HFF-Myc (cell line): ENCODE results near the gene AP1M2.
"Not testable (repeated sequence)": the region's sequence is repeated elsewhere in the genome, so short reads cannot be mapped to it uniquely, and the experiment has no call there.

Source experiments
- DNase-seq: peaks from one replicate; pipeline ENCODE4 v3.0.0-alpha.2; 2011; ENCODE audit warnings: low read depth; ENCODE audit errors: extremely low read depth
- H3K4me3 ChIP-seq: replicated peaks from 2 replicates; pipeline ENCODE4 v1.5.1; 2011; ENCODE audit warnings: low read depth, mild to moderate bottlenecking, control low read depth, low read length
- CTCF ChIP-seq: IDR thresholded peaks from 2 replicates; pipeline ENCODE4 v1.5.1; 2012; ENCODE audit warnings: mild to moderate bottlenecking, low read depth, low read length, control low read depth; ENCODE audit errors: missing control alignments

AP1M2 gene

DNA sequence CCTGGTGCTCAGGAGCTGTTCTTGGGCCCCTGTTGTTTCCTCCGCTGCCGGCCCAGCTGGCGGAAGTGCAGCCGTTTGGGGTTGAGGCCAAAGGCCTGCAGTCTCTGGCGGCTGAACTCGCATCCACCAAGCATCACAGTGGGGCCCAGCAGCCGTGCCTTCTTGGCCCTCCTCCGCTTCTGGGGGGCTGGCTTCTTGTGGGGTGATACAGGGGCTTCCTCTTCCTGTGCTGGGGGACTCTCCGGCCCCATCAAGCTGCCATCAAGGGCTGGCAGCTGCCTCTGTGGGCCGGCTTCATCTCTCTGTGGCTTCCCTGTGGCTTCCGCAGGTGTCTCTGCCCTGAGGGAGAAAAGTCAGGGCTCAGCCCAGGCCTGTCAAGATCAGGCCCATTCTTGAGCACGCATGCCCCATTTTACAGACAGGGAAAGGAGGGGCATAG lies 33.1 kb downstream of the AP1M2 start:
- no peak for DNase-seq
- TF ChIP-seq CTCF: no peak
- H3K4me3 ChIP-seq: no peak overlapping the region

DNA sequence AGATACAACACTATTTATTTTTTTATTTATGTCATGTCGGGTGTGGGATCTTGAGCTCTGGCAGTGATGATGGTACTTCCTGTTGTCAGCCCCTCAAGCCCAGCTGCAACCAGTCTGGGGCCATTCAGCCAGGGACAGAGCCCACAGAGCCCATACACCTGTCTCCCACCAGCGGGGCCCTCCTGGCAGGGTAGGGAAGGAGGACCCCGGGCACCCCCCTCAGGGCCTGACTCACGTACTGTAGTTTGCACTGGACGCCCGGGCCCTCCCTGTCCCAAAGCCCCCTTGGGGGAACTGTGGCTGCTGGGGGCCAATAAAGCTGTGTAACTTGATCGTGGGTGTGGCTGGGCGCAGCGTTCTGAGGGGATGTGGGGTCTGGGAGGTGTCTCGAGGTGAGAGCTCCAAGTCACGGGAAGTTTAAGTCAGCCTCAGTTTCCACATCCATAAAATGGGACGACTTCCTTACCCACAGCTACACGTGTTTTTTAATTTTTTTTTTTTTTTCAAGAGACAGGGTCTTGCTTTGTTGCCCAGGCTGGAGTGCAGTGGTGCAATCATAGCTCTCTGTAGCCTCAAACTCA lies 33.9 kb downstream of the AP1M2 start:
- DNase-seq: no peak
- TF ChIP-seq CTCF: no peak
- H3K4me3 ChIP-seq: no peak overlapping the region

DNA sequence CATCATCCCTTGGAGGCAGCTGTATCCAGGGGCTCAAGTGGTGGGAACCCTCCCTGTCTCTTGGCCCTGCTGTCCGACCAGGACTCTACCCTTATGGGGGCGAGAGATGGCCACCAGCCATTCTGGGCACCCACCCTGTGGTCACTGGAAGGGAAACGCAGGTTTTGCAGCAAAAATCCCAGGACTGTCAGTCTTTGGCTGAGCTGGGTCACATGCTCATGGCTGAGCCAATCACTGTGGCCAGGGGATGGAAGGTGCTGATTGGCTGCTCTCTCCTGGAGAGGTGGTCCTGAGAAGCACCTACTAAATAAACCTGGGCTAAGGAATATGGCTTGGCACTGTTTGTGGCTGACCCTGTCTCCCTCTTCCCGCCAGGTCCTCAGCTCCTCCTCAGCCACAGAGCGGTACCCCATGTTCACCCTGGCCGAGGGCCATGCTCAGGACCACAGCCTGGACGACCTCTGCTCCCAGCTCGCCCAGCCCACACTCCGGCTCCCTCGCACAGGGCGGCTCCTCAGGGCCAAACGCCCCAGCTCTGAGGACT lies 34.5 kb downstream of the AP1M2 start:
- DNase-seq: peak; percentile 20
- no peak for TF ChIP-seq CTCF
- H3K4me3 ChIP-seq: no peak overlapping the region

DNA sequence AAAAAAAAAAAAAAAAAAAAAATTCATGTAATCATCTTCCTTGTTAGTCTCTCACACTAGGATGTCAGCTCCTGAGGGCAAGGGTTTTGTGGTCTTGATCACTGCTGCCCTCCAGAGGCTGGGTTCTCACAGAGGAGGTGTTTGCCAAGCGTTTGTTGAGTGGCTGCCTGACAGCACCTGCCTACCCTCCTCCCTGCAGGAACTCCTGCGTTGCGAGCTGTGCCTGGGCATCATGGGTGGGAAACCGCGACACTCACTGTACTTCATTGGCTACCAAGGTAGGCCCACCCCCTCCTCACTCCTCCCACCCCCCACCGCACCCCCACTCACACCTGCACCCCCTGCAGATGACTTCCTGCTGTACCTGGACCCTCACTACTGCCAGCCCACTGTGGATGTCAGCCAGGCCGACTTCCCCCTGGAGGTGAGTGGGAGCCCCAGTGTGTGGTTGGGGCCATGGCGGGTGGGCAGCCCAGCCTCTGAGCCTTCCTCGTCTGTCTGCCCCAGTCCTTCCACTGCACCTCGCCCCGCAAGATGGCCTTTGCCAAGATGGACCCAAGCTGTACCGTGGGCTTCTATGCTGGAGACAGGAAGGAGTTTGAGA lies 35.3 kb downstream of the AP1M2 start:
- H3K4me3 ChIP-seq: no peak overlapping the region
- DNase-seq: peak; percentile 16
- TF ChIP-seq CTCF: peak; percentile 19

- not testable (repeated sequence) for DNase-seq, H3K4me3 ChIP-seq
Observed at GRCh38 chr19:10551006-10551405, 36.1 kb downstream of the AP1M2 start.

- DNase-seq: no peak
- H3K4me3 ChIP-seq: no peak overlapping the region
- TF ChIP-seq CTCF: no peak
Observed at GRCh38 chr19:10550336-10550735, 36.8 kb downstream of the AP1M2 start.

GRCh38 chr19:10549733-10550132 lies 37.4 kb downstream of the AP1M2 start:
- TF ChIP-seq CTCF: no peak
- DNase-seq: no peak
- H3K4me3 ChIP-seq: no peak overlapping the region
